H1 (cell line): ENCODE data around the gene SECTM1. TPM values are rescaled to one million over a fixed set of nuclear protein-coding genes. Genes with fewer than 3 reads are reported as not detected.

Source experiments
- CTCF ChIA-PET: fragments of 300-600 bp; sonication (Branson Sonifier 250); formaldehyde crosslinking; loops from one replicate; lab custom pipeline; 2021; ENCODE audit not compliant: partially characterized antibody; lab: Charles Lee
- POLR2A ChIA-PET: fragments of 300-600 bp; sonication (Branson Sonifier 250); formaldehyde crosslinking; loops from one replicate; lab custom pipeline; 2021; ENCODE audit warnings: inconsistent platforms; ENCODE audit not compliant: partially characterized antibody; lab: Charles Lee
- DNase-seq, 2 experiments: peaks; one replicate each; pipeline versions ENCODE4 v3.0.0 to v3.0.0-alpha.2; 2010 to 2022; ENCODE audit warnings: low spot score in 2 of 2, low read depth in 1 of 2, mixed read lengths in 1 of 2
- FAIRE-seq: peaks from 2 replicates; lab custom pipeline; 2011; peaks lifted over from hg19 to GRCh38; lab: Jason Lieb, UNC
- H2AFZ ChIP-seq: 2 replicates; pipeline ENCODE4 v1.8.1; 2012; ENCODE audit warnings: low read length, inconsistent platforms
- H2AK5ac ChIP-seq: 2 replicates; pipeline ENCODE4 v1.6.1; 2013; ENCODE audit warnings: low read depth, low read length
- H2BK120ac ChIP-seq: replicated peaks from 2 replicates; pipeline ENCODE3; 2013; ENCODE audit warnings: low read depth, low read length, inconsistent platforms
- H2BK12ac ChIP-seq: 2 replicates; pipeline ENCODE4 v1.6.1; 2013; ENCODE audit warnings: low read depth, low read length
- H2BK15ac ChIP-seq: 2 replicates; pipeline ENCODE4 v1.6.1; 2013; ENCODE audit warnings: low read length
- H2BK20ac ChIP-seq: 2 replicates; pipeline ENCODE4 v1.6.1; 2013; ENCODE audit warnings: low read length
- H2BK5ac ChIP-seq: 2 replicates; pipeline ENCODE4 v1.6.1; 2013; ENCODE audit warnings: low read depth, low read length
- H3K14ac ChIP-seq: 2 replicates; pipeline ENCODE4 v1.6.1; 2013; ENCODE audit warnings: inconsistent platforms; ENCODE audit not compliant: insufficient read length
- H3K18ac ChIP-seq: 2 replicates; pipeline ENCODE4 v1.6.1; 2013; ENCODE audit warnings: low read length; ENCODE audit errors: extremely low read depth
- H3K23ac ChIP-seq: 2 replicates; pipeline ENCODE4 v1.6.1; 2013; ENCODE audit warnings: inconsistent platforms; ENCODE audit not compliant: insufficient read length
- H3K23me2 ChIP-seq: 2 replicates; pipeline ENCODE4 v1.6.1; 2013; ENCODE audit warnings: low read depth, low read length
- H3K27ac ChIP-seq: 2 replicates; pipeline ENCODE4 v1.6.1; 2011; ENCODE audit warnings: low read depth, low read length, inconsistent platforms
- H3K27me3 ChIP-seq, 4 experiments: replicated peaks in 1 of 4; 1 replicate in 1 of 4; 2 replicates in 3 of 4; pipeline versions ENCODE4 v1.6.1 to v1.8.1; 2011 to 2013; ENCODE audit warnings: low read length in 3 of 4, mild to moderate bottlenecking in 3 of 4, inconsistent platforms in 2 of 4, mixed read lengths in 2 of 4, moderate library complexity in 1 of 4; ENCODE audit not compliant: control insufficient read depth in 3 of 4, insufficient read depth in 3 of 4; ENCODE audit errors: extremely low read depth in 1 of 4
- H3K36me3 ChIP-seq, 4 experiments: 2 replicates each; pipeline versions ENCODE4 v1.6.1 to v1.8.1; 2011 to 2013; ENCODE audit warnings: mild to moderate bottlenecking in 4 of 4, low read length in 3 of 4, moderate library complexity in 2 of 4, control low read depth in 1 of 4, inconsistent platforms in 1 of 4; ENCODE audit not compliant: insufficient read depth in 4 of 4, control insufficient read depth in 2 of 4
- H3K4ac ChIP-seq: replicated peaks from 2 replicates; pipeline ENCODE3; 2013; ENCODE audit warnings: low read length, low read depth, mixed read lengths, inconsistent platforms; ENCODE audit not compliant: insufficient read length
- H3K4me1 ChIP-seq, 4 experiments: replicated peaks in 1 of 4; 1 replicate in 1 of 4; 2 replicates in 3 of 4; pipeline versions ENCODE4 v1.6.1 to v1.8.1; 2011 to 2013; ENCODE audit warnings: low read length in 3 of 4, inconsistent platforms in 2 of 4, mixed read lengths in 1 of 4; ENCODE audit not compliant: insufficient read depth in 4 of 4, control insufficient read depth in 3 of 4
- H3K4me2 ChIP-seq, 2 experiments: 2 replicates each; pipeline versions ENCODE4 v1.6.1 to v1.8.1; 2011 to 2013; ENCODE audit warnings: low read depth in 2 of 2, low read length in 2 of 2, control low read depth in 1 of 2, inconsistent platforms in 1 of 2, mild to moderate bottlenecking in 1 of 2; ENCODE audit not compliant: insufficient read depth in 1 of 2
- H3K4me3 ChIP-seq, 4 experiments: fragments of 200-600, 300-600 bp in 1 of 4; sonication (generic), shearing (Covaris generic), sonication (Bioruptor Twin) in 1 of 4; 2 replicates each; pipeline versions ENCODE4 v1.5.1 to v1.8.1; 2011 to 2016; ENCODE audit warnings: low read length in 4 of 4, low read depth in 3 of 4, control low read depth in 2 of 4, inconsistent platforms in 2 of 4, mild to moderate bottlenecking in 2 of 4, mixed read lengths in 1 of 4, moderate library complexity in 1 of 4; ENCODE audit not compliant: insufficient read depth in 2 of 4; ENCODE audit errors: extremely low read depth in 1 of 4
- H3K56ac ChIP-seq: replicated peaks from 2 replicates; pipeline ENCODE3; 2013; ENCODE audit warnings: low read depth, mild to moderate bottlenecking, mixed read lengths, low read length, inconsistent platforms; ENCODE audit not compliant: insufficient read length
- H3K79me1 ChIP-seq: 2 replicates; pipeline ENCODE4 v1.6.1; 2013; ENCODE audit warnings: low read depth, low read length, control low read depth
- H3K79me2 ChIP-seq, 2 experiments: 2 replicates each; pipeline versions ENCODE4 v1.6.1 to v1.8.1; 2012 to 2013; ENCODE audit warnings: low read length in 2 of 2, mild to moderate bottlenecking in 2 of 2, inconsistent platforms in 1 of 2; ENCODE audit not compliant: insufficient read depth in 2 of 2, control insufficient read depth in 1 of 2
- H3K9ac ChIP-seq, 4 experiments: replicated peaks in 1 of 4; 1 replicate in 1 of 4; 2 replicates in 3 of 4; pipeline versions ENCODE4 v1.6.1 to v1.8.1; 2011 to 2013; ENCODE audit warnings: low read depth in 3 of 4, low read length in 3 of 4, control low read depth in 2 of 4, mild to moderate bottlenecking in 2 of 4, moderate library complexity in 2 of 4, inconsistent platforms in 1 of 4; ENCODE audit errors: extremely low read depth in 1 of 4
- H3K9me3 ChIP-seq, 2 experiments: 2 replicates each; pipeline versions ENCODE4 v1.6.1 to v1.8.1; 2012 to 2013; ENCODE audit warnings: mild to moderate bottlenecking in 2 of 2, moderate library complexity in 2 of 2, control low read depth in 1 of 2, inconsistent platforms in 1 of 2, low read depth in 1 of 2, low read length in 1 of 2, mixed read lengths in 1 of 2; ENCODE audit not compliant: insufficient read depth in 2 of 2
- H4K20me1 ChIP-seq, 2 experiments: replicated peaks in 1 of 2; 2 replicates each; pipeline versions ENCODE3 to v1.8.1; 2011 to 2013; ENCODE audit warnings: inconsistent platforms in 2 of 2, low read length in 2 of 2, mild to moderate bottlenecking in 1 of 2; ENCODE audit not compliant: insufficient read depth in 2 of 2, control insufficient read depth in 1 of 2
- H4K5ac ChIP-seq: 2 replicates; pipeline ENCODE4 v1.6.1; 2013; ENCODE audit warnings: low read length, low read depth, mixed read lengths, inconsistent platforms; ENCODE audit not compliant: insufficient read length
- H4K8ac ChIP-seq: 2 replicates; pipeline ENCODE4 v1.8.0; 2013; ENCODE audit warnings: mild to moderate bottlenecking, moderate library complexity, low read length, inconsistent platforms; ENCODE audit not compliant: insufficient read depth; ENCODE audit errors: extremely low read depth
- H4K91ac ChIP-seq: replicated peaks from 2 replicates; pipeline ENCODE3; 2013; ENCODE audit warnings: low read length, mixed read lengths, inconsistent platforms; ENCODE audit not compliant: insufficient read length
- BRCA1 ChIP-seq: IDR thresholded peaks from 2 replicates; pipeline ENCODE4 v1.6.1; 2012; ENCODE audit warnings: low read depth, low read length, improper control_type of control experiment
- CTBP2 ChIP-seq: IDR thresholded peaks from 2 replicates; pipeline ENCODE4 v1.7.0; 2011; ENCODE audit warnings: borderline replicate concordance, mild to moderate bottlenecking, moderate library complexity, mixed read lengths, low read length; ENCODE audit not compliant: insufficient read depth, insufficient read length
- KDM1A ChIP-seq: fragments of 200-600, 300-600 bp; sonication (generic); IDR thresholded peaks from 2 replicates; pipeline ENCODE4 v1.7.1; 2016; ENCODE audit warnings: mild to moderate bottlenecking, low read length, borderline replicate concordance
- KDM5A ChIP-seq: fragments of 200-600 bp; IDR thresholded peaks from 2 replicates; pipeline ENCODE4 v1.7.1; 2012; ENCODE audit warnings: mild to moderate bottlenecking, low read length, inconsistent platforms, mixed read lengths
- NANOG ChIP-seq: IDR thresholded peaks from 2 replicates; pipeline ENCODE4 v1.6.1; 2011; ENCODE audit warnings: low read length, low read depth, mild to moderate bottlenecking, inconsistent platforms; ENCODE audit not compliant: insufficient read depth, poor library complexity, severe bottlenecking
- POLR2AphosphoS5 ChIP-seq: IDR thresholded peaks from 2 replicates; pipeline ENCODE4 v1.6.1; 2011; ENCODE audit warnings: low read depth, low read length
- SP1 ChIP-seq: IDR thresholded peaks from 2 replicates; pipeline ENCODE4 v1.6.1; 2011; ENCODE audit warnings: low read depth, low read length
- SP2 ChIP-seq: IDR thresholded peaks from 2 replicates; pipeline ENCODE4 v1.6.1; 2012; ENCODE audit warnings: mild to moderate bottlenecking, low read length, inconsistent platforms
- TAF7 ChIP-seq: optimal IDR thresholded peaks from 2 replicates; pipeline ENCODE3; 2011; ENCODE audit warnings: low read depth, mild to moderate bottlenecking, inconsistent platforms, low read length, moderate library complexity, borderline replicate concordance
- ZNF274 ChIP-seq: IDR thresholded peaks from 2 replicates; pipeline ENCODE4 v1.7.0; 2012; ENCODE audit warnings: low read length, borderline replicate concordance; ENCODE audit errors: extremely low read depth
- WGBS, 2 experiments: shearing (Covaris generic) in 1 of 2; methylation state at CpG; one replicate each; pipeline versions ENCODE4 v1.1.6 to v1.1.7; 2013 to 2015; ENCODE audit warnings: low lambda C conversion rate in 2 of 2, mixed read lengths in 2 of 2, inconsistent platforms in 1 of 2, low coverage in 1 of 2, missing lambda C conversion rate in 1 of 2; ENCODE audit not compliant: insufficient replicate concordance in 2 of 2, insufficient coverage in 1 of 2, insufficient read length in 1 of 2; ENCODE audit errors: extremely low coverage in 1 of 2, missing lambda C conversion rate in 1 of 2; 5-methylcytosine and 5-hydroxymethylcytosine counted together
- polyA plus RNA-seq, 7 experiments: library from polyadenylated mRNA; depleted of rRNA in 3 of 7; stranded (reverse) in 5 of 7; unstranded in 2 of 7; fragments of >200 nt in 5 of 7; fragments of 200-250 nt in 2 of 7; gene quantifications; 1 replicate in 5 of 7; 2 replicates in 1 of 7; 4 replicates in 1 of 7; pipeline versions ENCODE4 v1.2.1 to v1.2.3, GENCODE V29; 2011 to 2013; ENCODE audit warnings: missing spikeins in 2 of 7, mixed read lengths in 2 of 7
- total RNA-seq: library from RNA; stranded (reverse); fragmentation: NEBNext Ultra II Directional; extraction: Animal tissue kit (Norgen Biotek cat#: 25700); gene quantifications from 2 replicates; pipeline ENCODE4 v1.2.1, GENCODE V29; 2021

Gene SECTM1
- total and polyA plus RNA-seq, 2 of the 8 experiments (the other 6 are each of a cell fraction or from before 2014, with no cell fraction given) = 0.20 to 0.65 TPM

DNA sequence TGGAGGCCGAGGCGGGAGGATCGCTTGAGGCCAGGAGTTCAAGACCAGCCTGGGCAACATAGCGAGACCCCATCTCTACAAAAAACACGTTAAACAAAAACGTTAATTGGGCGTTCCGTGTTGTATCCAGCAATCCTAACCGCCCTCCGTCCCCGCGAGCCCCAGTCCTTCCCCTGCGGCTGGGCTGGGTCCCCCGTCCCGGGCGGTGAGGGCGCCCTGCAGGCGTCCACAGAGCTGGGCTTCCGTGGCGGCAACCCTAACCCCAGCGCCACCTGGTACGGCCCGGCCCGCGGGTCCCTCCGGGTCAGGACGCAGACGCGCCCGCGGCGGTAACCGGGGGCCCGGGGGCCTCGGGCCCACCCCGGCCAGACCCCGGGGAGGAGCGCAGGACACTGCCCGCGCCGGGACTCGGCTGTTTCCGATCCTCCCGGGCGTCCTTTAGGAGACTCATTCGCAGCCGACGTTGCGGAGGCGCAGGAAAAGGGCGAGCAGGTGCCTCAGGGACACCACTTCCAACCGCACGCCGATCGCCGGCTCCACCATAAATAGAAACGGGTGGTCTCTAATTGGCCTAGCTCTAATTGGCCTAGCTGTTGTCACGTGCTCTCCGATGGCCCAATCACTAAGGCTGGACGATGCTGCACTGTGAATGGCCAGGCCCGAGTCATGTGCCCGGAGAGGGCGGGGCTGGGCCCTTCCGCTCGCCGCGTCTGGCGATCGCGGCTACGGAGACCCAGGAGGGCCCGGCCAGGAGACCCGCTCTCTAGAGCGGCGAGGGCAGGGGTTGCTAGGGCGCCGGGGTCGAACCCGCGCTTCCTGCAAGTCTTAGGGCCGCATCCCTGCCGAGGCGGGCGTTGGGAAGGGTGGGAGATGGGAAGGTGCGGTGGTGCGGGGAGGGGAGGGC is 41.1 kb downstream of the SECTM1 start:
- no peak overlapping the region for H3K56ac ChIP-seq
- no peak overlapping the region; the same call in 1 of the 2 replicates for H2BK12ac ChIP-seq
- peak overlapping the region; percentile 85 for H4K5ac ChIP-seq
- FAIRE-seq (no peak), DNase-seq (peak; percentile 91 to 92)
- H3K4me1 ChIP-seq = peaks cover 0 to 13% (median 2%) of the 10 kb centered on the region in 4 experiments; a peak in 4 of 7 replicates
- peak overlapping the region; percentile 95 for H3K18ac ChIP-seq
- H4K8ac ChIP-seq = peak overlapping the region; percentile 90
- H3K4me3 ChIP-seq = peak overlapping the region; percentile 57 to 98 (median 72)
- peak overlapping the region; percentile 52 to 90 (median 71) for H3K9ac ChIP-seq
- no peak overlapping the region for H4K91ac ChIP-seq
- no peak overlapping the region for H2BK20ac ChIP-seq
- no peak overlapping the region; the same call in 1 of the 2 replicates for H2AFZ ChIP-seq
- H3K4ac ChIP-seq = no peak overlapping the region
- no peak overlapping the region for H2BK120ac ChIP-seq
- H3K79me2 ChIP-seq = no peaks in the 10 kb centered on the region; a peak in 1 of 4 replicates
- no peaks in the 10 kb centered on the region; the same call in 1 of the 2 replicates for H3K23me2 ChIP-seq
- H3K23ac ChIP-seq = no peak overlapping the region
- H3K9me3 ChIP-seq = 0 out of 4 replicates have a peak, but pooled peaks cover 0 to 2% of the 10 kb centered on the region in 2 experiments
- H2AK5ac ChIP-seq = 0 out of 2 replicates have a peak overlapping the region, but pooled peaks have one; percentile 24
- no peaks in the 10 kb centered on the region for H3K36me3 ChIP-seq
- no peak overlapping the region for H3K14ac ChIP-seq
- peak overlapping the region; percentile 69 for H3K27ac ChIP-seq
- 6% methylated on average over 76 of the region's 86 CpGs; no CpG with 5 or more reads in 1 of the 2 experiments for WGBS, 2 experiments
- no peak overlapping the region for H2BK15ac ChIP-seq
- peaks cover 0 to 2% of the 10 kb centered on the region in 2 experiments for H4K20me1 ChIP-seq
- no peaks in the 10 kb centered on the region for H3K79me1 ChIP-seq
- ChIA-PET POLR2A (interaction anchor here (0.6 to 3.5 kb wide), 15 partner anchors 9 to 119 kb away, joined by 3 to 41 read pairs (median 3); partner anchors contain the start of genes CD7 and CSNK1D), CTCF (interaction anchor here (1.3 kb wide), 1 partner anchor 30 kb away, joined by 4 read pairs; no protein-coding TSS in a partner anchor)
- H2BK5ac ChIP-seq = peak overlapping the region; percentile 75
- peak overlapping the region; percentile 56 to 80 for H3K4me2 ChIP-seq
- H3K27me3 ChIP-seq = peaks cover 0 to 7% (median 4%) of the 10 kb centered on the region in 4 experiments; a peak in 3 of 7 replicates
- TF ChIP-seq POLR2AphosphoS5 (peak; percentile 96), TAF7 (peak; percentile 81), KDM5A (0 out of 2 replicates have a peak, but pooled peaks have one; percentile 19), NANOG (peak; percentile 1), BRCA1 (no peak), SP2 (no peak), SP1 (peak; percentile 75), CTBP2 (no peak), KDM1A (peak; percentile 93), ZNF274 (no peak)
